Measurements from ENCODE around the gene DNLZ.

GRCh38 chr9:136333045-136333444 is 30.5 kb downstream of the DNLZ start:
- TF ChIP-seq CTCF (IDR thresholded peaks at IDR 0.05; ENCODE audit: poor library complexity, severe bottlenecking), result no peak
- no peak for TF ChIP-seq EZH2 (IDR thresholded peaks at IDR 0.05; ENCODE audit: borderline replicate concordance, insufficient read depth, low read length, poor library complexity, severe bottlenecking)
- TF ChIP-seq RAD21 (conservative IDR thresholded peaks at IDR 0.05), result no peak
- TF ChIP-seq POLR2AphosphoS5 (IDR thresholded peaks at IDR 0.05), result no peak
- TF ChIP-seq SMC3 (conservative IDR thresholded peaks at IDR 0.05; ENCODE audit: poor library complexity), result no peak
- TF ChIP-seq MXI1 (conservative IDR thresholded peaks at IDR 0.05; ENCODE audit: poor library complexity, severe bottlenecking), result no peak
- no peak for TF ChIP-seq TAF1 (IDR thresholded peaks at IDR 0.05; ENCODE audit: low read depth)
- TF ChIP-seq REST (IDR thresholded peaks at IDR 0.05; ENCODE audit: borderline replicate concordance), result no peak

Measured in neural cell (in vitro differentiated cells).